ENCODE data around the gene SCNN1B. TPM values are rescaled to one million over a fixed set of nuclear protein-coding genes. Genes with fewer than 3 reads are reported as not detected.

The SCNN1B gene
- total and polyA plus RNA-seq, 12 donors: 0.11 to 0.38 (median 0.22) TPM; not detected in 4

GRCh38 chr16:23377071-23377931, 75.2 kb downstream of the SCNN1B start:
- Histone ChIP-seq H3K27ac (no peak overlapping the region), H3K9me3 (no peaks in the 10 kb centered on the region), H3K4me1 (no peaks in the 10 kb centered on the region), H3K4me3 (no peak overlapping the region), H3K36me3 (no peaks in the 10 kb centered on the region), H3K27me3 (peaks cover 0 to 14% (median 0%) of the 10 kb centered on the region in 7 donors)
- intact Hi-C loops (cut with DNase I): no loop called here
- 89 to 90% methylated on average over 9 of the region's 9 CpGs for WGBS, 2 donors
- no peak for DNase-seq
- TF ChIP-seq, protein P1, sequence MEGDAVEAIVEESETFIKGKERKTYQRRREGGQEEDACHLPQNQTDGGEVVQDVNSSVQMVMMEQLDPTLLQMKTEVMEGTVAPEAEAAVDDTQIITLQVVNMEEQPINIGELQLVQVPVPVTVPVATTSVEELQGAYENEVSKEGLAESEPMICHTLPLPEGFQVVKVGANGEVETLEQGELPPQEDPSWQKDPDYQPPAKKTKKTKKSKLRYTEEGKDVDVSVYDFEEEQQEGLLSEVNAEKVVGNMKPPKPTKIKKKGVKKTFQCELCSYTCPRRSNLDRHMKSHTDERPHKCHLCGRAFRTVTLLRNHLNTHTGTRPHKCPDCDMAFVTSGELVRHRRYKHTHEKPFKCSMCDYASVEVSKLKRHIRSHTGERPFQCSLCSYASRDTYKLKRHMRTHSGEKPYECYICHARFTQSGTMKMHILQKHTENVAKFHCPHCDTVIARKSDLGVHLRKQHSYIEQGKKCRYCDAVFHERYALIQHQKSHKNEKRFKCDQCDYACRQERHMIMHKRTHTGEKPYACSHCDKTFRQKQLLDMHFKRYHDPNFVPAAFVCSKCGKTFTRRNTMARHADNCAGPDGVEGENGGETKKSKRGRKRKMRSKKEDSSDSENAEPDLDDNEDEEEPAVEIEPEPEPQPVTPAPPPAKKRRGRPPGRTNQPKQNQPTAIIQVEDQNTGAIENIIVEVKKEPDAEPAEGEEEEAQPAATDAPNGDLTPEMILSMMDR (IDR thresholded peaks at IDR 0.05): no peak
- no peak for ATAC-seq

DNA sequence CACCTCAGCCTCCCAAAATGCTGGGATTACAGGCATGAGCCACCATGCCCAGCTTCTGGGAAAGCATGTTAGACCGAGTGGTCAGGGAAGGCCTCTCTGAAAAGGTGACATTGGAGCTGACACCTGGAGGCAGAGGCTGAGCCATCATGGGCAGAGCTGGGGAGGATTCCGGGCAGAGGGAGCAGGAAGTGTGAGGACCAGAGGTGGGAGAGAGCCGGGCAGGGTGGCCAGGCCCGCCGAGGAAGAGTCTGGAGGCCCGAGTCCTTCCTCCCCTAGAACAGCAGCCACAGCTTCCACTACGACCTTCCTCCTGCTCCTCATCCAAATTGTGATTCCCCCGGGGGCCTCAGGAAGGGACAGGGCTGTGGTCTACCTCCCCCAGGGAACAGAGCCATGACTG, 76.2 kb downstream of the SCNN1B start:
- TF ChIP-seq, protein P1 (IDR thresholded peaks at IDR 0.05): no peak
- Histone ChIP-seq H3K27ac (no peak overlapping the region), H3K4me1 (no peaks in the 10 kb centered on the region), H3K27me3 (peaks cover 0 to 9% (median 0%) of the 10 kb centered on the region in 7 donors), H3K36me3 (no peaks in the 10 kb centered on the region), H3K9me3 (no peaks in the 10 kb centered on the region), H3K4me3 (no peak overlapping the region)
- 72 to 81% methylated on average over 8 of the region's 8 CpGs for WGBS, 2 donors
- DNase-seq: no peak
- no peak for ATAC-seq
- intact Hi-C loops (cut with DNase I): no loop called here

DNA sequence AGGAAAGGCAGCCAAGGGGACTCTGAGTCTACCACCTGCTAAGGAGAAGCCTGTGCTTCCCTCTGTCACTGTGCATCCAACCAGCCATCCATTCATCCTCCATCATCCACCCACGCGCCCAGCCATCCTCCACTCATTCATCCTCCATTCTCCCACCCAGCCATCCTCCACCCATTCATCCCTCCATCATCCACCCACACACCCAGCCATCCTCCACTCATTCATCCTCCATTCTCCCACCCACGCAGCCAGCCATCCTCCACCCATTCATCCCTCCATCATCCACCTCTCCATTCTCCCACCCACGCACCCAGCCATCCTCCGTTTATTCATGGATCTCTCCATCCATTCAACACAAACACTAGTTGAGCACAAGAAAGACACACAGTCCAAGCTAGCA, 76.8 kb downstream of the SCNN1B start:
- H3K27ac ChIP-seq: no peak overlapping the region
- intact Hi-C loops (cut with DNase I): no loop called here
- H3K27me3 ChIP-seq: peaks cover 0 to 3% (median 0%) of the 10 kb centered on the region in 7 donors
- no peaks in the 10 kb centered on the region for H3K36me3 ChIP-seq
- no peak for DNase-seq
- TF ChIP-seq, protein P1 (IDR thresholded peaks at IDR 0.05): no peak
- H3K4me3 ChIP-seq: no peak overlapping the region
- no peaks in the 10 kb centered on the region for H3K4me1 ChIP-seq
- WGBS, 2 donors: 94 to 97% methylated on average over 5 of the region's 5 CpGs
- H3K9me3 ChIP-seq: no peaks in the 10 kb centered on the region
- ATAC-seq: no peak

DNA sequence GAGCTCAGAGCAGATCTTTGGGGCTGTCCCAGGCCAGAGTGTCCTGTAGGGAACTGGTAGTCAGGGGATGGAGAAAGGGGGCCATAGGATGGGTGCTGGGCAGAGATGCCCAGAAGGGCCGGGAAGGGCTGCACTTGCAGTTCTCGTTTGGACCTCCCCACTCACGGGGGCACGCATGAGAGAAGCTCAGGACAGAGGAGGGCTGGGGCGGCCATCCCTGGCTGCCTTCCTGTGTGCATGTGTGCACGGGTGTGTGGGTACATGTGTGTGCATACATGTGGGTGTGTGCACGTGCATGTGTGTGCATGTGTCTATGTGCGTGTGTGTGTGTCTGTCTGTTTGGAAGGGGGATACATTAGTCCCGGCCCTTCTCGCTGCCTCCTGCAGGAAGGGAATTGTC, 77.6 kb downstream of the SCNN1B start:
- no peaks in the 10 kb centered on the region for H3K4me1 ChIP-seq
- peaks cover 0 to 3% (median 0%) of the 10 kb centered on the region in 7 donors for H3K27me3 ChIP-seq
- no peaks in the 10 kb centered on the region for H3K36me3 ChIP-seq
- TF ChIP-seq, protein P1 (IDR thresholded peaks at IDR 0.05): no peak
- intact Hi-C loops (cut with DNase I): no loop called here
- ATAC-seq (peak in 2 of 8 donors; percentile 14 to 37), DNase-seq (no peak)
- no peak overlapping the region for H3K27ac ChIP-seq
- H3K9me3 ChIP-seq: no peaks in the 10 kb centered on the region
- 86 to 89% methylated on average over 10 of the region's 10 CpGs for WGBS, 2 donors
- H3K4me3 ChIP-seq: no peak overlapping the region

All from heart right ventricle (tissue), 16 donors.